HepG2 (cell line): ENCODE measurements around the gene NDRG3. TPM values are rescaled to one million over a fixed set of nuclear protein-coding genes. Genes with fewer than 3 reads are reported as not detected.

ENCODE experiments used
- ATF1 ChIP-seq: IDR thresholded peaks from 2 replicates; pipeline ENCODE4 v1.6.1; 2016; ENCODE audit warnings: mild to moderate bottlenecking, control low read depth
- GPN1 ChIP-seq: sonication (generic); formaldehyde crosslinking; IDR thresholded peaks from 2 replicates; pipeline ENCODE4 v1.5.1; 2020; ENCODE audit warnings: missing genetic modification reagents, borderline replicate concordance
- GZF1 ChIP-seq: sonication (generic); formaldehyde crosslinking; IDR thresholded peaks from 2 replicates; pipeline ENCODE4 v1.5.1; 2020; ENCODE audit warnings: mild to moderate bottlenecking, missing genetic modification reagents
- IRX3 ChIP-seq: sonication (generic); formaldehyde crosslinking; IDR thresholded peaks from 2 replicates; pipeline ENCODE4 v1.8.1; 2023; ENCODE audit warnings: mild to moderate bottlenecking, low read depth, missing genetic modification reagents, borderline replicate concordance
- JARID2 ChIP-seq: sonication (generic); formaldehyde crosslinking; IDR thresholded peaks from 2 replicates; pipeline ENCODE4 v1.8.1; 2023; ENCODE audit warnings: missing genetic modification reagents, inconsistent platforms; ENCODE audit not compliant: insufficient replicate concordance
- MEIS2 ChIP-seq: sonication (generic); formaldehyde crosslinking; IDR thresholded peaks from 2 replicates; pipeline ENCODE4 v1.9.0; 2021; ENCODE audit warnings: mild to moderate bottlenecking, missing genetic modification reagents
- MXI1 ChIP-seq: IDR thresholded peaks from 3 replicates; pipeline ENCODE4 v1.6.1; 2012; ENCODE audit warnings: low read depth, low read length, inconsistent platforms, borderline replicate concordance
- NPAS2 ChIP-seq: sonication (generic); formaldehyde crosslinking; IDR thresholded peaks from 2 replicates; pipeline ENCODE4 v1.8.0; 2022; ENCODE audit warnings: mild to moderate bottlenecking, missing genetic modification reagents, borderline replicate concordance
- SNAPC2 ChIP-seq: sonication (generic); formaldehyde crosslinking; IDR thresholded peaks from 2 replicates; pipeline ENCODE4 v1.8.1; 2022; ENCODE audit warnings: mild to moderate bottlenecking, missing genetic modification reagents
- SP4 ChIP-seq: sonication (generic); formaldehyde crosslinking; IDR thresholded peaks from 2 replicates; pipeline ENCODE4 v1.8.1; 2023; ENCODE audit warnings: mild to moderate bottlenecking, missing genetic modification reagents
- SYNCRIP ChIP-seq: fragments of 200-400 bp; formaldehyde crosslinking; IDR thresholded peaks from 2 replicates; pipeline ENCODE4 v1.6.1; 2018; ENCODE audit warnings: mild to moderate bottlenecking, low read depth, low read length; ENCODE audit not compliant: insufficient read depth
- ZC3H4 ChIP-seq: sonication (generic); formaldehyde crosslinking; IDR thresholded peaks from 2 replicates; pipeline ENCODE4 v1.4.0; 2020; ENCODE audit warnings: missing genetic modification reagents, borderline replicate concordance
- ZFP36 ChIP-seq: fragments of 150-350 bp; IDR thresholded peaks from 2 replicates; pipeline ENCODE4 v1.6.1; 2018; ENCODE audit warnings: borderline replicate concordance, low read length, low read depth; ENCODE audit not compliant: partially characterized antibody
- ZNF367 ChIP-seq: sonication (generic); formaldehyde crosslinking; IDR thresholded peaks from 2 replicates; pipeline ENCODE4 v1.4.0; 2020; ENCODE audit warnings: missing genetic modification reagents, borderline replicate concordance
- polyA plus RNA-seq, 8 experiments: library from polyadenylated mRNA; depleted of rRNA in 3 of 8; stranded (reverse) in 7 of 8; unstranded in 1 of 8; fragments of >200 nt; fragmentation: Illumina TruSeq in 4 of 8; extraction: Trizol in 4 of 8; gene quantifications; 2 replicates each; pipeline versions ENCODE4 v1.2.1 to v1.2.3, GENCODE V29; 2011 to 2016; ENCODE audit warnings: low read depth in 4 of 8, missing spikeins in 1 of 8, mixed read lengths in 1 of 8; ENCODE audit not compliant: insufficient read depth in 1 of 8
- total RNA-seq, 5 experiments: library from RNA; depleted of rRNA; stranded (reverse); fragments of >200 nt; fragmentation: Illumina TruSeq; extraction: Trizol; gene quantifications; 2 replicates each; pipeline ENCODE4 v1.2.3, GENCODE V29; 2016; ENCODE audit warnings: low read depth in 1 of 5
- TF ChIP-seq, protein P1 (sequence below): IDR thresholded peaks from 2 replicates; pipeline ENCODE4 v1.4.0; 2020; ENCODE audit warnings: mild to moderate bottlenecking, missing genetic modification reagents
- TF ChIP-seq, protein P2 (sequence below): sonication (generic); formaldehyde crosslinking; IDR thresholded peaks from 2 replicates; pipeline ENCODE4 v1.4.0; 2020; ENCODE audit warnings: missing genetic modification reagents, mild to moderate bottlenecking, borderline replicate concordance
- TF ChIP-seq, protein P3 (sequence below): sonication (generic); formaldehyde crosslinking; IDR thresholded peaks from 2 replicates; pipeline ENCODE4 v1.4.0; 2020; ENCODE audit warnings: missing genetic modification reagents
- TF ChIP-seq, protein P4 (sequence below): sonication (generic); formaldehyde crosslinking; IDR thresholded peaks from 2 replicates; pipeline ENCODE4 v1.8.0; 2022; ENCODE audit warnings: missing genetic modification reagents, mild to moderate bottlenecking, inconsistent platforms, borderline replicate concordance
- TF ChIP-seq, protein P5 (sequence below): IDR thresholded peaks from 2 replicates; pipeline ENCODE4 v1.6.1; 2018; ENCODE audit warnings: missing genetic modification reagents

The NDRG3 gene
- total and polyA plus RNA-seq, 2 of the 13 experiments (the other 11 are each of a cell fraction or from before 2014, with no cell fraction given): 36.0 to 40.5 TPM

DNA sequence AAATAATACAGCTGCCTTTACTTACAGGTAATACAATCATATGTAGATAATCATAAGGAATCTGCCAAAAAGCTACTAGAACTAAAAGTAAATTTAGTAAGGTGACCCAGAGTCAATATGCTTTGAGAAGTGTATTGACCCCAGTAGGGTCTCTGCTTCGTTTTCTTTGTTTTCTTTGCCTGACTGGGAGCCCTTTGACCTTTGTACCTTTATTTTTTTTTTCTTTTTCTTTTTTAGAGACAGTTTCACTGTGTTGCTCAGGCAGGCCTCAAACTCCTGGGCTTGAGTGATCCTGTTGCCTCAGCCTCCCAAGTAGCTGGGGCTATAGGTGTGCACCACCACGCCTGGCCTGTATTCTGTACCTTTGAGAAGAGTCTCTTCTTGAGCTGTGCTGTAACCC lies 122.4 kb downstream of the NDRG3 start (continued):
- TF ChIP-seq, protein P1, sequence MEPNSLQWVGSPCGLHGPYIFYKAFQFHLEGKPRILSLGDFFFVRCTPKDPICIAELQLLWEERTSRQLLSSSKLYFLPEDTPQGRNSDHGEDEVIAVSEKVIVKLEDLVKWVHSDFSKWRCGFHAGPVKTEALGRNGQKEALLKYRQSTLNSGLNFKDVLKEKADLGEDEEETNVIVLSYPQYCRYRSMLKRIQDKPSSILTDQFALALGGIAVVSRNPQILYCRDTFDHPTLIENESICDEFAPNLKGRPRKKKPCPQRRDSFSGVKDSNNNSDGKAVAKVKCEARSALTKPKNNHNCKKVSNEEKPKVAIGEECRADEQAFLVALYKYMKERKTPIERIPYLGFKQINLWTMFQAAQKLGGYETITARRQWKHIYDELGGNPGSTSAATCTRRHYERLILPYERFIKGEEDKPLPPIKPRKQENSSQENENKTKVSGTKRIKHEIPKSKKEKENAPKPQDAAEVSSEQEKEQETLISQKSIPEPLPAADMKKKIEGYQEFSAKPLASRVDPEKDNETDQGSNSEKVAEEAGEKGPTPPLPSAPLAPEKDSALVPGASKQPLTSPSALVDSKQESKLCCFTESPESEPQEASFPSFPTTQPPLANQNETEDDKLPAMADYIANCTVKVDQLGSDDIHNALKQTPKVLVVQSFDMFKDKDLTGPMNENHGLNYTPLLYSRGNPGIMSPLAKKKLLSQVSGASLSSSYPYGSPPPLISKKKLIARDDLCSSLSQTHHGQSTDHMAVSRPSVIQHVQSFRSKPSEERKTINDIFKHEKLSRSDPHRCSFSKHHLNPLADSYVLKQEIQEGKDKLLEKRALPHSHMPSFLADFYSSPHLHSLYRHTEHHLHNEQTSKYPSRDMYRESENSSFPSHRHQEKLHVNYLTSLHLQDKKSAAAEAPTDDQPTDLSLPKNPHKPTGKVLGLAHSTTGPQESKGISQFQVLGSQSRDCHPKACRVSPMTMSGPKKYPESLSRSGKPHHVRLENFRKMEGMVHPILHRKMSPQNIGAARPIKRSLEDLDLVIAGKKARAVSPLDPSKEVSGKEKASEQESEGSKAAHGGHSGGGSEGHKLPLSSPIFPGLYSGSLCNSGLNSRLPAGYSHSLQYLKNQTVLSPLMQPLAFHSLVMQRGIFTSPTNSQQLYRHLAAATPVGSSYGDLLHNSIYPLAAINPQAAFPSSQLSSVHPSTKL (CRISPR knock-in tag): peak; percentile 71
- TF ChIP-seq, protein P2, sequence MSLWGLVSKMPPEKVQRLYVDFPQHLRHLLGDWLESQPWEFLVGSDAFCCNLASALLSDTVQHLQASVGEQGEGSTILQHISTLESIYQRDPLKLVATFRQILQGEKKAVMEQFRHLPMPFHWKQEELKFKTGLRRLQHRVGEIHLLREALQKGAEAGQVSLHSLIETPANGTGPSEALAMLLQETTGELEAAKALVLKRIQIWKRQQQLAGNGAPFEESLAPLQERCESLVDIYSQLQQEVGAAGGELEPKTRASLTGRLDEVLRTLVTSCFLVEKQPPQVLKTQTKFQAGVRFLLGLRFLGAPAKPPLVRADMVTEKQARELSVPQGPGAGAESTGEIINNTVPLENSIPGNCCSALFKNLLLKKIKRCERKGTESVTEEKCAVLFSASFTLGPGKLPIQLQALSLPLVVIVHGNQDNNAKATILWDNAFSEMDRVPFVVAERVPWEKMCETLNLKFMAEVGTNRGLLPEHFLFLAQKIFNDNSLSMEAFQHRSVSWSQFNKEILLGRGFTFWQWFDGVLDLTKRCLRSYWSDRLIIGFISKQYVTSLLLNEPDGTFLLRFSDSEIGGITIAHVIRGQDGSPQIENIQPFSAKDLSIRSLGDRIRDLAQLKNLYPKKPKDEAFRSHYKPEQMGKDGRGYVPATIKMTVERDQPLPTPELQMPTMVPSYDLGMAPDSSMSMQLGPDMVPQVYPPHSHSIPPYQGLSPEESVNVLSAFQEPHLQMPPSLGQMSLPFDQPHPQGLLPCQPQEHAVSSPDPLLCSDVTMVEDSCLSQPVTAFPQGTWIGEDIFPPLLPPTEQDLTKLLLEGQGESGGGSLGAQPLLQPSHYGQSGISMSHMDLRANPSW (CRISPR knock-in tag): no peak
- TF ChIP-seq MEIS2 (CRISPR knock-in tag): no peak
- no peak for TF ChIP-seq ZFP36
- TF ChIP-seq IRX3: no peak
- TF ChIP-seq, protein P3, sequence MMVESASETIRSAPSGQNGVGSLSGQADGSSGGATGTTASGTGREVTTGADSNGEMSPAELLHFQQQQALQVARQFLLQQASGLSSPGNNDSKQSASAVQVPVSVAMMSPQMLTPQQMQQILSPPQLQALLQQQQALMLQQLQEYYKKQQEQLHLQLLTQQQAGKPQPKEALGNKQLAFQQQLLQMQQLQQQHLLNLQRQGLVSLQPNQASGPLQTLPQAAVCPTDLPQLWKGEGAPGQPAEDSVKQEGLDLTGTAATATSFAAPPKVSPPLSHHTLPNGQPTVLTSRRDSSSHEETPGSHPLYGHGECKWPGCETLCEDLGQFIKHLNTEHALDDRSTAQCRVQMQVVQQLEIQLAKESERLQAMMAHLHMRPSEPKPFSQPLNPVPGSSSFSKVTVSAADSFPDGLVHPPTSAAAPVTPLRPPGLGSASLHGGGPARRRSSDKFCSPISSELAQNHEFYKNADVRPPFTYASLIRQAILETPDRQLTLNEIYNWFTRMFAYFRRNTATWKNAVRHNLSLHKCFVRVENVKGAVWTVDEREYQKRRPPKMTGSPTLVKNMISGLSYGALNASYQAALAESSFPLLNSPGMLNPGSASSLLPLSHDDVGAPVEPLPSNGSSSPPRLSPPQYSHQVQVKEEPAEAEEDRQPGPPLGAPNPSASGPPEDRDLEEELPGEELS (CRISPR knock-in tag): no peak
- TF ChIP-seq SNAPC2 (CRISPR knock-in tag): no peak
- no peak for TF ChIP-seq NPAS2 (CRISPR knock-in tag)
- no peak for TF ChIP-seq ZNF367 (CRISPR knock-in tag)
- TF ChIP-seq, protein P4, sequence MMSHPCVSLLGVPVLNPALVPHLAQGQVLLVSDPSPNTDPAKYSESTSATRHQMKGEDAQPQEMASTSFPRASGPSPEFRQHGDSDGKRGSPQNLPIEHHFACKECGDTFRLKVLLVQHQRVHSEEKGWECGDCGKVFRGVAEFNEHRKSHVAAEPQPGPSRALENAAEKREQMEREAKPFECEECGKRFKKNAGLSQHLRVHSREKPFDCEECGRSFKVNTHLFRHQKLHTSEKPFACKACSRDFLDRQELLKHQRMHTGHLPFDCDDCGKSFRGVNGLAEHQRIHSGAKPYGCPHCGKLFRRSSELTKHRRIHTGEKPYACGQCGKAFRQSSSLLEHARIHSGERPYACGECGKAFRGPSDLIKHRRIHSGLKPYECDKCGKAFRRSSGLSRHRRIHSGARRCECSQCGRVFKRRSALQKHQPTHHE (CRISPR knock-in tag): no peak
- TF ChIP-seq, protein P5, sequence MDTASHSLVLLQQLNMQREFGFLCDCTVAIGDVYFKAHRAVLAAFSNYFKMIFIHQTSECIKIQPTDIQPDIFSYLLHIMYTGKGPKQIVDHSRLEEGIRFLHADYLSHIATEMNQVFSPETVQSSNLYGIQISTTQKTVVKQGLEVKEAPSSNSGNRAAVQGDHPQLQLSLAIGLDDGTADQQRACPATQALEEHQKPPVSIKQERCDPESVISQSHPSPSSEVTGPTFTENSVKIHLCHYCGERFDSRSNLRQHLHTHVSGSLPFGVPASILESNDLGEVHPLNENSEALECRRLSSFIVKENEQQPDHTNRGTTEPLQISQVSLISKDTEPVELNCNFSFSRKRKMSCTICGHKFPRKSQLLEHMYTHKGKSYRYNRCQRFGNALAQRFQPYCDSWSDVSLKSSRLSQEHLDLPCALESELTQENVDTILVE (CRISPR knock-in tag): no peak
- no peak for TF ChIP-seq ZC3H4 (CRISPR knock-in tag)
- no peak for TF ChIP-seq ATF1
- no peak for TF ChIP-seq SYNCRIP
- no peak for TF ChIP-seq SP4 (CRISPR knock-in tag)
- no peak for TF ChIP-seq GPN1 (CRISPR knock-in tag)
- TF ChIP-seq MXI1: 0 out of 3 replicates have a peak, but pooled peaks have one; percentile 21
- no peak for TF ChIP-seq JARID2 (CRISPR knock-in tag)
- 0 out of 2 replicates have a peak, but pooled peaks have one; percentile 3 for TF ChIP-seq GZF1 (CRISPR knock-in tag)
